ENCODE data around the gene NDUFAF7.
"Not testable (repeated sequence)": the region's sequence is repeated elsewhere in the genome, so short reads cannot be mapped to it uniquely, and the experiment has no call there.

Gene NDUFAF7

DNA sequence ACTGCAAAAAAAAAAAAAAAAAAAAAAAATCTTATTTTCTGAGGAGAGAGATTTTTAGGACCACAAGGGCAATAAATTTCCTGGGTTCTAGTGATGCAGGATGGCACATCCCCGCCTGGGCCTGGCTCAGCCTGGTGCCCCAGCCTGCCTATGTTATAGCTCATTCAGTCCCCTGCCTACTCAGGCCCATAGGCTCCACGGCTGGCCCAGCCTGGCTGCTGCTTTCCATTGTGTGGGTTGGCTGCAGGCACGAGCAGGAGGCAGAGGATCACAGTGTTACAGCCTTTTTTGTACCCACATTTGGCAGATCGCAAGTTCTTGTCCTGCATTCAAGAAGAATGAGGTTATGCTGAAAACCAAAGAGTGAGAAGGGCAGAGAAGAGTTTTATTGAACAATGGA, 40.2 kb upstream of the NDUFAF7 start:
- no peak overlapping the region for H3K4me3 ChIP-seq (ENCODE audit: low read length)
- DNase-seq (ENCODE audit: low read depth), result no peak
- no peak for TF ChIP-seq CTCF (conservative IDR thresholded peaks at IDR 0.05; ENCODE audit: low read depth, low read length)

- DNase-seq (ENCODE audit: low read depth), result no peak
- no peak for TF ChIP-seq CTCF (conservative IDR thresholded peaks at IDR 0.05; ENCODE audit: low read depth, low read length)
- H3K4me3 ChIP-seq (ENCODE audit: low read length), result no peak overlapping the region
These were observed 39.7 kb upstream of the NDUFAF7 start for GRCh38 chr2:37191747-37192146.

- DNase-seq (ENCODE audit: low read depth), result no peak
- no peak for TF ChIP-seq CTCF (conservative IDR thresholded peaks at IDR 0.05; ENCODE audit: low read depth, low read length)
- H3K4me3 ChIP-seq (ENCODE audit: low read length), result no peak overlapping the region
These were observed 38.9 kb upstream of the NDUFAF7 start for GRCh38 chr2:37192551-37192950.

DNA sequence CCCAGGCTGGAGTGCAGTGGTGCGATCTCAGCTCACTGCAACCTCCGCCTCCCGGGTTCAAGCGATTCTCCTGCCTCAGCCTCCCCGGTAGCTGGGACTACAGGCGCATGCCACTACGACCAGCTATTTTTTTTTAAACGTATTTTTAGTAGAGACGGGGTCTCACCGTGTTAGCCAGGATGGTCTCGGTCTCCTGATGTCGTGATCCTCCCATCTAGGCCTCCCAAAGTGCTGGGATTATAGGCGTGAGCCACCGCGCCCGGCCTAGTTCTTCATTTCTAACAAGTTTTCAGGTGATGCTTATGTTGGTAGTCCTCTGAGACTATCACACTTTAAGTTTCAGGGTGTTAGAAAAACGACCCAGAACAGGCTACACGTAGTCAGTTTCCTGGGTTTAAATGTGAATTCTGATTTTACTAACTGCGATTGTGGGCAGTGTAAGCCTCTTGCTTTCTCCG, 35.6 kb upstream of the NDUFAF7 start:
- peak overlapping the region; percentile 81 for H3K4me3 ChIP-seq (ENCODE audit: low read length)
- DNase-seq (ENCODE audit: low read depth), result not testable (repeated sequence)

- no peak for TF ChIP-seq CTCF (conservative IDR thresholded peaks at IDR 0.05; ENCODE audit: low read depth, low read length)
- DNase-seq (ENCODE audit: low read depth), result peak; percentile 23
- H3K4me3 ChIP-seq (ENCODE audit: low read length), result peak within 1 kb of the TSS; percentile 81
These were observed 34.9 kb upstream of the NDUFAF7 start, which contains the start of gene CEBPZOS for GRCh38 chr2:37196320-37197195. Gene CEBPZOS (plus strand): TSS chr2:37196496. CDS start chr2:37199705, 3,209 bp downstream.

DNA sequence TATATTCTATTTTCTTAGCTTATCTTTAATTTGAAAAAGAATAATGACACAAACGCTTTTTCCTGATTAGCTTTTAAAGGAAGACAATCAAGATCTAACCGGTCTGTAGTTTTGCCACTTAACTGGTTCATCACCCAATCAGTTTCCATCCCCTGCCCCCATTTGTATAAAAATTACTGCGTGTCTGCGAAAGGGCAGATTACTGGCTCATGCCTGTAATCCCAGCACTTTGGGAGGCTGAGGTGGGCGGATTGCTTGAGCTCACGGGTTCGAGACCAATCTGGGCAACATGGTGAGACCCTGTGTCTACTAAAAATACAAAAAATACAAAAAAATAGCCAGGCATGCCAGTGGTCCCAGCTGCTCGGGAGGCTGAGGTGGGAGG, 32.8 kb upstream of the NDUFAF7 start:
- TF ChIP-seq CTCF (conservative IDR thresholded peaks at IDR 0.05; ENCODE audit: low read depth, low read length), result no peak
- H3K4me3 ChIP-seq (ENCODE audit: low read length), result no peak overlapping the region
- no peak for DNase-seq (ENCODE audit: low read depth)

- TF ChIP-seq CTCF (conservative IDR thresholded peaks at IDR 0.05; ENCODE audit: low read depth, low read length), result no peak
- H3K4me3 ChIP-seq (ENCODE audit: low read length), result no peak overlapping the region
- no peak for DNase-seq (ENCODE audit: low read depth)
These were observed 30.2 kb upstream of the NDUFAF7 start for GRCh38 chr2:37201208-37201607.

Measured in retinal pigment epithelial cell (primary cell).